Measurements from ENCODE around the gene AGPAT4. TPM values are rescaled to one million over a fixed set of nuclear protein-coding genes. Genes with fewer than 3 reads are reported as not detected.

The AGPAT4 gene
- polyA plus RNA-seq, 1 donor (not counting 4 experiments of a cell fraction or from before 2014, with no cell fraction given), result 8.4 TPM

DNA sequence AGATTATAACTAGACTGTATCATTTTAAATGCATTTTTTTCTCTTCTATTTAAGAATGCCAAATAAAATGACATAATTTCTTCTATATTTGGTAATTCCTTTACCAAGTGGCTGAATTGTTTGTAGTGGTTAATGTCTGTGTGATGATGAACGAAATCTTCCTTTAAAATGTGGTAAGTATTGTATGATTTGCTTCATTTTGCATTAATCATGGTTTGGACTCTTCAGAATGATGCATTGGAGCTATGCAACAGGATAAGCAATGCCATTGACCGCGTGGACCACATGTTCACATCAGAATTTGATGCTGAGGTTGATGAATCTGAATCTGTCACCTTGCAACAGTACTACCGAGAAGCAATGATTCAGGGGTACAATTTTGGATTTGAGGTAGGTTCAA is 182.7 kb downstream of the AGPAT4 start:
- TF ChIP-seq EZH2 (IDR thresholded peaks at IDR 0.05; ENCODE audit: low read length) (no peak), CTCF (optimal IDR thresholded peaks at IDR 0.05 in 1 of 3, IDR thresholded peaks at IDR 0.05 in 1 of 3, conservative IDR thresholded peaks at IDR 0.05 in 1 of 3; ENCODE audit: extremely low read depth in 1 of 3, insufficient read depth in 2 of 3, low read length in 3 of 3) (no peak)
- no peaks in the 10 kb centered on the region for H3K9me3 ChIP-seq (ENCODE audit: control insufficient read depth, low read depth, low read length)
- dilution Hi-C loops (cut with MboI; ENCODE audit: extremely low pct_ligation_motif_present, low sequenced_read_pairs), result no loop called here
- H3K4me2 ChIP-seq (ENCODE audit: control insufficient read depth, extremely low read depth, insufficient read depth, low read depth, low read length), result no peak overlapping the region
- H3K9me1 ChIP-seq (ENCODE audit: control insufficient read depth, extremely low read depth, insufficient read depth, low read length), result no peaks in the 10 kb centered on the region
- H3K4me1 ChIP-seq (ENCODE audit: control insufficient read depth, extremely low read depth, insufficient read depth, low read length), result peaks cover 3% of the 10 kb centered on the region
- no peak overlapping the region for H3K4me3 ChIP-seq (ENCODE audit: control insufficient read depth in 2 of 3, extremely low read depth in 1 of 3, insufficient read depth in 2 of 3, low read depth in 1 of 3, low read length in 3 of 3)
- H3K79me2 ChIP-seq (ENCODE audit: control insufficient read depth, insufficient read depth, low read length), result no peaks in the 10 kb centered on the region
- H3K9ac ChIP-seq (ENCODE audit: control insufficient read depth, extremely low read depth, insufficient read depth, low read length), result no peak overlapping the region
- no peak overlapping the region for H2AFZ ChIP-seq (ENCODE audit: control insufficient read depth, low read length)
- H3K36me3 ChIP-seq (ENCODE audit: control insufficient read depth in 2 of 2, extremely low read depth in 1 of 2, insufficient read depth in 2 of 2, low read length in 2 of 2), result peaks cover 9 to 14% of the 10 kb centered on the region in 2 experiments
- H3K27me3 ChIP-seq (ENCODE audit: control insufficient read depth, extremely low read depth, insufficient read depth, low read length), result no peaks in the 10 kb centered on the region
- H3K27ac ChIP-seq (ENCODE audit: control insufficient read depth, insufficient read depth, low read length), result no peak overlapping the region
- FAIRE-seq, result no peak
- H4K20me1 ChIP-seq (ENCODE audit: control insufficient read depth, extremely low read depth, insufficient read depth, low read length), result no peaks in the 10 kb centered on the region
- DNase-seq (ENCODE audit: low read depth, low spot score), result no peak

- Histone ChIP-seq H4K20me1 (ENCODE audit: control insufficient read depth, extremely low read depth, insufficient read depth, low read length) (no peaks in the 10 kb centered on the region), H3K27me3 (ENCODE audit: control insufficient read depth, extremely low read depth, insufficient read depth, low read length) (no peaks in the 10 kb centered on the region), H3K9me3 (ENCODE audit: control insufficient read depth, low read depth, low read length) (no peaks in the 10 kb centered on the region), H3K27ac (ENCODE audit: control insufficient read depth, insufficient read depth, low read length) (no peak overlapping the region), H3K9me1 (ENCODE audit: control insufficient read depth, extremely low read depth, insufficient read depth, low read length) (no peaks in the 10 kb centered on the region), H3K9ac (ENCODE audit: control insufficient read depth, extremely low read depth, insufficient read depth, low read length) (no peak overlapping the region), H3K36me3 (ENCODE audit: control insufficient read depth in 2 of 2, extremely low read depth in 1 of 2, insufficient read depth in 2 of 2, low read length in 2 of 2) (peaks cover 9 to 17% of the 10 kb centered on the region in 2 experiments), H3K4me2 (ENCODE audit: control insufficient read depth, extremely low read depth, insufficient read depth, low read depth, low read length) (no peak overlapping the region), H3K4me1 (ENCODE audit: control insufficient read depth, extremely low read depth, insufficient read depth, low read length) (peaks cover 3% of the 10 kb centered on the region), H2AFZ (ENCODE audit: control insufficient read depth, low read length) (no peak overlapping the region), H3K79me2 (ENCODE audit: control insufficient read depth, insufficient read depth, low read length) (no peaks in the 10 kb centered on the region), H3K4me3 (ENCODE audit: control insufficient read depth in 2 of 3, extremely low read depth in 1 of 3, insufficient read depth in 2 of 3, low read depth in 1 of 3, low read length in 3 of 3) (no peak overlapping the region)
- DNase-seq (ENCODE audit: low read depth, low spot score) (no peak), FAIRE-seq (peak; percentile 41)
- dilution Hi-C loops (cut with MboI; ENCODE audit: extremely low pct_ligation_motif_present, low sequenced_read_pairs), result no loop called here
- TF ChIP-seq EZH2 (IDR thresholded peaks at IDR 0.05; ENCODE audit: low read length), result no peak
- TF ChIP-seq CTCF (optimal IDR thresholded peaks at IDR 0.05 in 1 of 3, IDR thresholded peaks at IDR 0.05 in 1 of 3, conservative IDR thresholded peaks at IDR 0.05 in 1 of 3; ENCODE audit: extremely low read depth in 1 of 3, insufficient read depth in 2 of 3, low read length in 3 of 3), result no peak
Observed at GRCh38 chr6:161088676-161089328, 185.1 kb downstream of the AGPAT4 start.
